GM21723 (cell line): ENCODE measurements around the gene RIN3.
"Not testable (repeated sequence)": the region's sequence is repeated elsewhere in the genome, so short reads cannot be mapped to it uniquely, and the experiment has no call there.

Experiments used
- ATAC-seq: cut with Tn5 transposase; IDR thresholded peaks from one replicate; pipeline ENCODE4 v1.9.1; 2021; ENCODE audit warnings: mild to moderate bottlenecking, moderate library complexity; ENCODE audit not compliant: unreplicated experiment

The RIN3 gene

DNA sequence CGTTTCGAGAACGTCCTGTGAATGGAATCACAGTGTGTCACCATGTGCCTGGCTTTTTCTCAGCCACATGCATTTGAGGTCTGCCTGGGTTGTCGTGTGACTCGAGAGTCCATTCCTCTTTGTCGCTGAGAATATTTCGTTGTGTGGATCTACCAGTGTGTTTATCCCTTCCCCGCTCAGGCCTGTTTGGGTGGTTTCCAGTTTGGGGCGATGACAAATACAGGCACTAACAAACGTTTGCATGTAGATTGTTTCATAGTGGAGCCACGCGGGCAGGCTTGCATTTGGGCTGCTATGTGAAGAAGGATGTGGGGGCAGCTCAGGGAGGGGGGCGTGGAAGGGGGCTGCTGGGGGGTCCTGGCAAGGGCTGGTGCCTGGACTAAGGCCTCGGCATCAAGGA lies 14.1 kb downstream of the RIN3 start:
- no peak for ATAC-seq

DNA sequence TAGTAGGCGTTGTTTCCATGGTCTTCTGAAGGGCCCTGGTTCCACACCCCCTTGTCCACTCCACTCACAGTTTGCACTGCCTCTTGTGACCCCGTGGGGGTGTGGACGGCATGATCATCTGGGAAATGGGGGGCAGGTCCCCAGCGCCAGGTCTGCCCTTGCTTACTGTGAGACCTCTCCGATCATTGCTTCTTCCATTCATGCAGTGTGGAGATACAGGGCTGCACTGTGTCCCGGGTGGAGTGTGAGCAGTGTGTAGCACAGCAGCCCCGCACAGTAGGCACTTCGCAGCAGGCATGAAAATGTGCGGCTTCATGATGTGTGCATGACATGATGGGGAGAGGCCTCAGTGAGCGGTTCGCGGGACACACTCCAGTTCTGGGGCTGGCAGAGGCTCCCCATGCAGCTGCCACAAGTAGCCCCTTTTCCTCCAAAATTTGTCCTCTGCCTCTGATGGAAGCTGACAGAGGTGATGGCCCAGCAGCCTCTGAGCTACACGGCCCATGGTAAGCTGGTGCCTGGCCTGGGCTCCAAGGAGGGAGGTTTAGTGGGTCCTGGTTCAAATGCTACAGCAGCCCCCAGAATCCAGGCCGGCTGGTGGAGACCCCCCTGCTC lies 15.0 kb downstream of the RIN3 start:
- ATAC-seq: no peak

DNA sequence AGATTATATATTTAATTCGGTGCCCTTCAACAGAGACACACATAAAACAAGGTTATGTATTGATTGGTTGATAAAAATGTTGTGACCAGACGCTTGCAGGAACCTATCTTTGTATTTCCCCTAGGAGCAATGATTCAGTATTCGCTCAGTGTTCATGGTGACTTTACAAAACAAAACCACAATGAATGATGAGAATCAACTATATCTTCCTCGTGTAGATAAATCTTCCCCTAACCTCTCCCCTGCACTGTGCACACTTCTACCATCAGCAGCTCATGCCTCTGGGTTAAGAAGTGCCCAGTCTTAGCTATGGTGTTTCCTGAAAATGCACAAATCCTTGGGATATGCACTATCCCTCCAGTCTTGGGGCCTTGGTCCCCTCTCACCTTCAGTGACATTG lies 16.3 kb downstream of the RIN3 start:
- no peak for ATAC-seq

- ATAC-seq: no peak
Observed at GRCh38 chr14:92531106-92531873, 17.7 kb downstream of the RIN3 start.

- ATAC-seq: no peak
Observed at GRCh38 chr14:92532490-92533163, 19.0 kb downstream of the RIN3 start.

DNA sequence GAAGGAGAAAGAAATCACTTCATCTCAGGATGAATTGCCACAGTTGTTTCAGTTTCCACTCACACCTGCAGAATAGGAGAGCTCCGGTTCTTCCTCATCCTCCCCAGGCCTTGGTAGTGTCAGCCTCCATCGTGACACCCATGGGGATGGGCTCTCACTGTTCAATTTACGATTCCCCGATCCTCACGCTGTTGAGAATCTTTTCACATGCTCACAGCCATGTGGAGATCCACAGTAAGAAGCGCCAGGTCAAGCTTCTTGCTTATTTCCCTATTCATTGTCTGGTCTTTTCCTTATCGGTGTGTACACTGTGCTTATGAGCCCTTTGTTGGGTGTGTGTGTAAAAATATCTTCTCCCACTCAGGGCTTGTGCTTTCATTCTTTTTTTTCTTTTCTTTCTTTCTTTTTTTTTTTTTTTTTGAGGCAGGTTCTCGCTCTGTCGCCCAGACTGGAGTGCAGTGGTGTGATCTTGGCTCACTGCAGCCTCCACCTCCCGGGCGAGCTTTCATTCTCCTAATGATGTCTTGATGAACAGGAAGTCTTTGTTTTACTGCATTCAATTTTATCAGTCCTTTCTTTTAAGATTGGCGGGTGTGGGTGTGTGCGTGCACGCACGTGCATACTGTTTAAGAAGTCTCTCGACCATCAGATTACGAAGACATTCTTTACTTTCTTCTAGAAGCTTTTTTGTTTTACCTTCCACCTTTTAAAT lies 21.5 kb downstream of the RIN3 start:
- no peak for ATAC-seq

GRCh38 chr14:92536231-92536630 lies 22.6 kb downstream of the RIN3 start:
- not testable (repeated sequence) for ATAC-seq

- peak; percentile 94 for ATAC-seq
Observed at GRCh38 chr14:92538412-92538985, 24.9 kb downstream of the RIN3 start.

DNA sequence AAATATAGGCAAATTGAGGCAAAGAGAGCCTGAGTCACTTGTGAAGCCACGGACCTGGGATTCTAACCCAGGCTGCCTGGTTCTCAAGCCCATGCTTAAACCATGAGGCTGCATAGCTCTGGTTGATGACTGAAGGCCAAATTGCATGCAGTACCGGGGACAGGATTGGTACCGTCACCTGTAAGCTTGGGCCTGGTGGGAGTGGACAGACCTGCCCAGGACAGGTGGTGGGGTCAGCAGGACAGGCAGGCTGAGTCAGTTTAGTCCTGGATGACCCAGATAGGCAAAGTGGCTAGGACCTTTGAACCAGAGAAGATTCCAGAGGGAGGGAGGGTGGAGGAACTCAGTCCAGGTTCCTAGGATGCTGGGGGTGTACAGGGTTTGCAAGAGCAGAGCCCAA lies 25.8 kb downstream of the RIN3 start:
- no peak for ATAC-seq

GRCh38 chr14:92539875-92540274 lies 26.3 kb downstream of the RIN3 start:
- ATAC-seq: no peak

DNA sequence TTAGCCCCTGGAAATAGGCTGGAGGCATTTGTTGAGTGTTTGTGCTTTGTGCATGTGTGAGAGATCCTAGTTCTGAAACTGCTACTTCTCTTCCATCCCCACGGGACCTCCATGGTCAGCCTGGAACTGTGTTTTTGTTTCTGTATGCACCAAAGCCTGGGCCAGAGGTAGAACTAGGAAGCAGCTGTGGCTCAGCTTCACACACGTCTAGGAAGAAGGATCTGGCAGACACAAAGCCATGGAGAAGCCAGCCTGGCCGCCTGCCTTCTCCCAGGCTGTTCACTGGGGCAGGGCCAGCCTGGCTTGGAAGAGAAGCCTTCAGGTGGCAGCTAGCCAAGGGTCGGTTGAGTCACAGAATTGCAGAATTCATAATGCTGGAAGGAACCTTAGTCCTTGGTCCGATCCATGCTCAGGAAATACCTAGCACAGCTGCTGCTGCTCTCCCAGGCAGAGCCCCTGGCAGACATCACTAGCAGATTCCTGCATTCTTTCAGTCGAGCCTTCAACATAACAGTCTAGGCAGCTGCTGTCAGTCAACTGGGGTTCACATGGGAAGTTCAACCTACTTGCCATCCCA lies 27.0 kb downstream of the RIN3 start:
- no peak for ATAC-seq

DNA sequence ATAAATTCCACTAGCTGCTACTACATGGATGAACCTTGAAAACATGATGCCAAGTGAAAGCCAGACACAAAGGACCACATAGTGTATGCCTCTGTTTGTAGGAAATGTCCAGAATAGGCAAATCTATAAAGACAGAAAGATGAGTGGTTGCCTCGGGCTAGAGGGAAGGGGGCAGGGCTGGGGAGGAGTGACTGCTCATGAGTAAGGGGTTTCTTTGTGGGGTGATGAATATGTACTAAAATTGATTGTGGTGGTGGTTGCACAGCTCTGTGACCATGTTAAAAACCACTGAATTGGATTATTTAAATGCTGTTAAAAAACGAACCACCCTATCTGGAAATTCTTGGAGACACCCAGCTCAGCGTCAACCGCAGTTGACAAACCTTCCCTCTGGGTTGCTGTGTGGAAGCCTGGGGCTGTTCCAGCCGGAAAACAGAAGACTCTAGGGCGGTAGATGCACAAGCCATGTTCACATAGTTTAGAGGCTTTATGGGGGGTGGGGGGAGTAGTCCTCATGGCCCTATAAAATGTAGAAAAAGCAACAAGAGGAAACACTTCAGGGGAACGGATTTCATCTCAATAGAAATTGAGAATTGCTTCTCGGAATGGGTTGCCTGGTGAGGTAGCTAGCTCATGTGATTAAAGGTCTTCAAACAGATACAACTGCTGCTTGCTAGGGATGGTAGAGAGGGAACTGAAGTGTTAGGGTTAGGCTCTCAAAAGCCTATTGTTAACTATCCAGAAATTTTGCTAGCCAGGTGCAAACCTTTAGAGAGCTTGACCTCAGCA lies 29.4 kb downstream of the RIN3 start:
- ATAC-seq: no peak

DNA sequence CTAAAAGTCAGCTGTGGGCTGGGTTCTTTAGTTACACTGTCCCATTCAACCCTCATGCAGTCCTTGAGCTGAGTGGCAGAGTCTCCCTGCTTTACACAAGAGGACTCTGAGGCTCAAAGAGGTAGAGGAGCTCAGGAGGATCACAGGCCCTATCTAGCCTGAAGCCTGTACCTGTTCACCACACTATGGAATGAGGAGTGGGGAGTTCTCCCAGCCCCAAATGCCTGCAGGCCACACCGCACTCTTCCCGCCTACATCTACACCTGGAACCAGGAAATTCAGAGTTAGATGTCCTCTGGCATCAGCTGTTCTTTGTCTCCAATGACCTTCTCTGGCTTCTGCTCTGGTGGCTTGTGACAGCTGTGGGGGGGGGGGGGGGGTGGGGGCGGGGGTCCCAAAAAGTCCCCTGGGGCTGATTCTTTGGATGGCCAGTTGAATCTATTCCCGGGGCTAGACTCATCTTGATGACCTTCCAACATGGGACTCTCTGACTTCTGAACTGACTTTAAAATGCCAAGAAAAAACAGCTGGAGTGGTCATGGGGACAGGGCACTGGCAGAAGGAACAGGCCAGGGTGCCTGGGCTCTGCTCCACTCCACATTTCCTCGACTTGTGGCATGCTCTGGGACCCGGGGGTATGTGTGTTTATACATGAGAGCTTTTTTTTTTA lies 30.6 kb downstream of the RIN3 start:
- ATAC-seq: no peak

GRCh38 chr14:92546347-92547053 lies 32.9 kb downstream of the RIN3 start:
- no peak for ATAC-seq

- no peak for ATAC-seq
Observed at GRCh38 chr14:92549105-92549858, 35.7 kb downstream of the RIN3 start.

GRCh38 chr14:92549859-92550230 lies 36.3 kb downstream of the RIN3 start:
- no peak for ATAC-seq

DNA sequence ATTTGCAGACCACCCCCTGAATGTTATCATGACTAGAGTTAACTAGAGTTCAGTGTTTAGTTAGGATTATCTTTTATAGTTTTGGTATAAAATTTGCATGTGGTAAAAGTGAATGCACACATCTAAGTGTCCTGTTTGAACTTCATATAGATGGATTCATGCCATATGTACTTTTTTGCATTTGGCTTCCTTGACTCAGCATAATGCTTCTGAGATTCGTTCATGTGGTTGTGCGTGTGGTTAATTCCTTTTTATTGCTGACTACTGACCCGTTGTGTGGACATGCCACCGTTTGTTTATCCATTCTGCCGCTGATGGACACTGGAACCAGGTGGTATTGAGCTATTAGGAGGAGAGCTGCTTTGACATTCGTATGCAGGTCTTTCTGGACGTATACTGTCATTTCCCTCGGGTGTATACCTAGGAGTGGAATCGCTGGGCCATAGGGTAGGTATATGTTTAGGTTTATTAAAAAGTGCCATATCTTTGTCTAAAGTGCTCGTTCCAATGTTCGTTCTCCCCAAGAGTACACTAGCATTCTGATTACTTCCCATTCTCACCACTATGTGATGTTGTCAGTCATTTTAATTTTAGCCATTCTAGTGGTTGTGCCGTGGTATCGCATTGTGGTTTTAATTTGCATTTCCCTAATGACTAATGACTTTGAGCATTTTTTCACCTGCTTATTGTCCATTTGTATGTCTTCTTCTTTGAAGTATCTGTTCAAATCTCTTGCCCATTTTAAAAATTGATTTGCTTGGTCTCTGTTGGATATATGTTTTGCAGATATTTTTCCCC lies 37.7 kb downstream of the RIN3 start:
- ATAC-seq: peak; percentile 79
